C4-2B (cell line): ENCODE data around the gene IFT81.

Experiments
- CTCF ChIP-seq: fragments of 450-650 bp; conservative IDR thresholded peaks from 2 replicates; pipeline ENCODE4 v1.5.1; 2017; ENCODE audit warnings: mild to moderate bottlenecking
- ZFX ChIP-seq: fragments of 450-650 bp; IDR thresholded peaks from 2 replicates; pipeline ENCODE4 v1.6.1; 2017

DNA sequence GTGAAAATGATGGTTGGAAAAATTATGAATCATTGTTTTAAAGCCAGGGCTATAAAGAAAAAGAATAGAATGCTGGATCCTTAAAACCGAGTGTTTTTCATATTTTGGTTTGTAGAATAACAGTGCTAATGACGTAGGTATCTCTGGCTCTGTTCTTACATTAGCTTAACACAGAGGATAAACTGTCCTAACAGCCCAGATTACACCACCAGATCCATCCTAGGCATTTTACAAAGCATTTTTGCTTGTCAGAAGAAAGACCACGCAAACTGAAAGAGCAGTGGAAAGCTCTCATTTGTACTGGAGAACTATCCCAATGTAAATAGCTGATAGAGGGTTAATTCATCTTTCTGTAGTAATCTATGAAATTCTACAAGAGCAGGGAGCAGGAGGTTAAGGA is 13.6 kb downstream of the IFT81 start:
- no peak for TF ChIP-seq CTCF
- no peak for TF ChIP-seq ZFX
